Central memory CD8-positive, alpha-beta T cell (primary cell): ENCODE data around the gene AP3S2.
A peak's percentile ranks its signal among the peaks of the same experiment; 100 is the strongest.
"Not testable (repeated sequence)": the region's sequence is repeated elsewhere in the genome, so short reads cannot be mapped to it uniquely, and the experiment has no call there.

Experiments
- ATAC-seq: fragments of 150-1000 bp; cut with Tn5 transposase; replicated peaks from 2 replicates; pipeline ENCODE4 v1.10.0; 2022; ENCODE audit warnings: mild to moderate bottlenecking, moderate FRiP score, moderate number of reproducible peaks; ENCODE audit not compliant: poor library complexity, severe bottlenecking; ENCODE audit errors: extremely low read depth
- DNase-seq, 2 donors: peaks; one replicate each; pipeline ENCODE4 v3.0.0; 2021; ENCODE audit warnings: low spot score in 2 of 2
- H3K27ac Mint-ChIP-seq: one replicate; pipeline ENCODE4 v1.8.0; 2022; ENCODE audit warnings: low read depth, mild to moderate bottlenecking, moderate library complexity, mixed read lengths
- H3K27me3 Mint-ChIP-seq: one replicate; pipeline ENCODE4 v1.8.0; 2022; ENCODE audit warnings: mixed read lengths
- H3K36me3 Mint-ChIP-seq: one replicate; pipeline ENCODE4 v1.8.0; 2022; ENCODE audit warnings: mild to moderate bottlenecking, moderate library complexity, mixed read lengths; ENCODE audit not compliant: insufficient read depth
- H3K4me1 Mint-ChIP-seq: one replicate; pipeline ENCODE4 v1.8.0; 2022; ENCODE audit warnings: mixed read lengths
- H3K4me3 Mint-ChIP-seq: one replicate; pipeline ENCODE4 v1.8.0; 2022; ENCODE audit warnings: mild to moderate bottlenecking, moderate library complexity, mixed read lengths
- H3K9me3 Mint-ChIP-seq: one replicate; pipeline ENCODE4 v1.8.0; 2022; ENCODE audit warnings: mixed read lengths

The AP3S2 gene

DNA sequence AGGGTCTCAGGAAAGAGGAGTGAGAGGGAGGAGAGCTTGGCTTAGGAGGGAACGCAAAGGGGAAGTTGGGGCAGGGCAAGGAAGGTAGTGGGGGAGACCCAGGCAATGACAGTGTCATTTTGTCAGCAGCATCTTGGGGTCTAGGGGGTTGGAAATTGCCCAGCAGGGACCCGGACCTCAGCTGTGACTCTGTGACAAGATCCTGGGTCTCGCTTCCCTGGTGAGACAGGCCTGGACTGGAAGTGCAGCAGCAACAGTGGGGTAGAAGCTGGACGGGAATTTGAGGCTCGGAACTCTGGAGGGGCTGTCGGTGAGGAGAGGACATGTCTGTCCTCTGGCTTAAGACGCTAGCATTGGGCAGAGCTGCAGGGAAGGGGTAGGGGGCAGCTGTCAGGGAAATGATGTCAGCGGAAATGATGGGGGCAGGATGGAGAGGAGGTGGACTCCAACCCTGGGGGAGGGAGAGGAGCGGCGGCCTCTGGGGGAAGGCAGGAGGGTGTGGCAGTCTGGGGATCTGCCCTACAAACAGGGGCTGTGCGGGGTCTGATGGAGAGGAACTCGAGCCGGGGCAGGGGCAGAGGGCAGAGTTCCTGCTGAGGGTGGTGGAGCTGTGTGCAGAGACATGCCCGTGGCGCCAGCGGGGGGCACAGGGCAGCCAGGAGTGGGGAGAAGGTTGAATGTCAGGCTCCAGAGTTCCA lies 91.4 kb downstream of the AP3S2 start:
- ATAC-seq (no peak), DNase-seq (no peak)
- no peak overlapping the region for H3K27ac Mint-ChIP-seq
- H3K9me3 Mint-ChIP-seq: peaks cover under 1% of the 10 kb centered on the region
- no peaks in the 10 kb centered on the region for H3K4me1 Mint-ChIP-seq
- peaks cover 47% of the 10 kb centered on the region for H3K27me3 Mint-ChIP-seq
- no peak overlapping the region for H3K4me3 Mint-ChIP-seq
- H3K36me3 Mint-ChIP-seq: no peaks in the 10 kb centered on the region

DNA sequence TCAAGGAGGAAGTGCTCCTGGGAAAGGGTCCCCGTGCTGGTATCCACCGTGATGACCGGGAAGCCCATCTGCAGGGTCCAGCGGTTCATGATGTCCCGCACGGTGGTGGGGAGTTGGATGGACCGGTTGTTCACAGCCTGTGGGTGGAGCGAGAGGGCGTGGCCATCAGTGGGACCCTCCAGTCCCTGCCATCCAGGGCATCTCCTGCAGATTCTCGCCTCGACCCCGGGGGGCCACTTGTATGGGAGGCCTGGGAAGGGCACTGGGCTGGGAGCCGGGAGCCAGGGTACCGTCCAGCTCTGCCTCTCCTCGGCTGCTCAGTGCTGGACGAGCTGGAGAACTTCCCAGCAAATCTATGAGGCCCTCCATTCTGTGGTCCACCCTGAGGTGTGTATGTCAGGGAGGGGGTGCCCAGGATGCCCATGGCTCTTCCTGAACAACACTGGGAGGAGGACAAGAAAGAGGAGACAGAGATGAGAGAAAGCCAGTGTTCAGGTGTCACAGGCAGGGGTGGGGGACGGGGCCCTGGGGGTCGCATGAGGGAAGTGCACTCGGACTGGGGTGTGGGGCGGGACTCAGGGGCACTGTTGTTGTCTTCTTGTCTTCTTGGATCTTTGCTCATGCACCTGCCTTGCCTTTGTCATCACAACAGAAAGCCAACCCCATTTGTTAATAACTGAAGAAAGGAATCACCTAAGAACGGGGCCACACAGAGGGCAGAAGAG lies 92.2 kb downstream of the AP3S2 start:
- no peak for DNase-seq
- Mint-ChIP-seq H3K4me1 (no peaks in the 10 kb centered on the region), H3K4me3 (no peak overlapping the region), H3K27ac (no peak overlapping the region), H3K27me3 (peaks cover 47% of the 10 kb centered on the region), H3K9me3 (peaks cover 5% of the 10 kb centered on the region), H3K36me3 (no peaks in the 10 kb centered on the region)
- no peak for ATAC-seq

DNA sequence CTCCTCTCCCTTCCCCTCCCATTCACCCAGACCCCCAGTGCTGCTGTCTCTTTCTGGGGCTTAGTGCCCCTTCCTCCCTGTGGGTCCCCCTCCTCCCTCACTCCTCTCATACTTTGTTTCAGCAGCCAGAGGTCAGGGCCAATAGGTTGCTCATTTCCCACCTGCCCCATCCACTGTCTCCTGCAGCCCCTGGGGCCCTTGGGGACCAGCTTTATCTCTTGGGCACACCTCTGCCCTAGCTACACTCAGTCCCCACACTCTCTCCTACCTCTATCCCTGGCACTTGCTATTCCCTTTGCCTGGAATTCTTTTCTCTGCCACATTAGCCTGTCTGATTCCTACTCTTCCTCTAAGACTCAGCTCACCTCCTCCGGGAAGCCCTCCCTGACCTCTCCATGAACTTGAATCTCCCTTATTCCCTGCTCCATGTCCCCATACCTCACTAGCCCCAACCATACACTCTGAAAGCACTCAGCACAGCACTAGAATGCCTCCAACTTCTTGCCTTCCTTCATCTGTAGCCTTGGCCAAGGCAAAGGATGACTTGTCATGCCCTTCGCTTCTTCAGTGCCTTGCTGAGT lies 93.8 kb downstream of the AP3S2 start:
- H3K27ac Mint-ChIP-seq: no peak overlapping the region
- H3K27me3 Mint-ChIP-seq: peaks cover 45% of the 10 kb centered on the region
- no peaks in the 10 kb centered on the region for H3K4me1 Mint-ChIP-seq
- DNase-seq (no peak), ATAC-seq (no peak)
- no peaks in the 10 kb centered on the region for H3K36me3 Mint-ChIP-seq
- no peak overlapping the region for H3K4me3 Mint-ChIP-seq
- H3K9me3 Mint-ChIP-seq: peaks cover 5% of the 10 kb centered on the region

DNA sequence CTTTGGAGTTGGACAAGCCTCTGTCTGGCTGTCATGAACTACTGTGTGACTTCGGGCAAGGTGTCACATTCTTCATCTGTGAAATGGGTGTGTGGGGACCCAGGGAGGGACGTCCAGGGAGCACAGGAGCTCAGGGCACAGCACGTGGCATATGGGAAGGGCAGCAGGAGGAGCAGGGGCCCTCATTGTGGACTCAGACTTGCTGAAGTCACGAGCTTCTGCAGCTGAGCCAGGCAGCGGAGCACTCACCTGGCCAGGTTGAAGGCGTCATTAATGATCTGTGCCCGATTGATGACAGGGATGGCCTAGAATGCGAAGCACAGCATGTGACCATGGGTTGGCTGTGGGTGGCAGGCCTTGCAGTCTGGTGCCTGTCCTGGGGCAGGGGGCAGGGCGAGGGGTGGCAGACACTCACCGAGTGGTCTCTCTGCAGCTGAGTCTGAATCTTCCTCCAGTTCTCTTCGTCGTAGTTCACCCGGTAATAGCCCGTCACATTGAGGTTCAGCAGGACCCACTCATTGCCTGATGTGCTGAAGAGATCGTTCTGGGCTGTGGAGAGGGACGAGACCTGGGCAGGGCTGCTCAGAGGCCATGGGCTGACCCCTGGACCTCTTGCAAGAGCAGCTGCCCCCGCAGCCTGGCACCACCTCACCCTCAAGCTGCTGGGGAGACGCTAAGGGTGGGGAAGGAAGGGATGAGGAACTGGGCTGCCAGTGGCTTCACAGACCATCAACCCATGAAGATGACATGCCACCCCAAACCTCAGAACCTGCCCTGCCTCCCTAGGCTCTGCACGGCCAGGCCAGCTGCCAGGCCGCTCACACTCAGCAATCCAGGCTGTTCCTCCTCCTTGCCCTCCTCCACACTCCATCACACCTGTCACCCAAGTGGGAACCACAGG lies 94.5 kb downstream of the AP3S2 start:
- DNase-seq (no peak), ATAC-seq (no peak)
- H3K27me3 Mint-ChIP-seq: peaks cover 39% of the 10 kb centered on the region
- H3K4me3 Mint-ChIP-seq: no peak overlapping the region
- peaks cover 5% of the 10 kb centered on the region for H3K9me3 Mint-ChIP-seq
- no peak overlapping the region for H3K27ac Mint-ChIP-seq
- no peaks in the 10 kb centered on the region for H3K36me3 Mint-ChIP-seq
- H3K4me1 Mint-ChIP-seq: no peaks in the 10 kb centered on the region

DNA sequence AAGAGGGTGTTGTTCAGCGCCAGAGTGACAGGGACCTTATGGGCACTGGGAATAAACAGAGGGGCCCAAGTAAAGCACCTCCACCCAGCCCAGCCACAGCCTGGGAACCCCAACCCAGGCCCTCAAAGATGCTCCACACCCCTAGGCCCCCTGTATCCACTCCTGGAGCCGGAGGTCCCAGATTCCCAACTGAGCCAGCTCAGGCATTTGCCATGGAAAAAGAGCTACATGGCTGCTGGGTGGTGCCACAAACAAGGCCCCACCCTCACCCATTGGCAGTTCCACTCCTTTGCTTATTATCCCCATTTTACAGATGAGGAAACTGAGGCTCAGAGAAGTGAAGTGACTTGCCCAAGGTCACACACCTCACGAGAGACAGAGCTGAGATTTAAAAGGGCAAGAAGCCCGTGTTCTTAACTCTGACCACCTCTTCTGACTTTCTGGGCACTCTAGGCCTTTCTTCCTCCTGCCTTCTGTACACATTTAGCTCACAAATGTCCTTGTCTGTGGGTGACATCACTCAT lies 96.1 kb downstream of the AP3S2 start:
- Mint-ChIP-seq H3K4me3 (no peak overlapping the region), H3K4me1 (no peaks in the 10 kb centered on the region), H3K27ac (no peak overlapping the region), H3K27me3 (peaks cover 42% of the 10 kb centered on the region), H3K36me3 (no peaks in the 10 kb centered on the region), H3K9me3 (peaks cover 5% of the 10 kb centered on the region)
- no peak for ATAC-seq
- DNase-seq: no peak

DNA sequence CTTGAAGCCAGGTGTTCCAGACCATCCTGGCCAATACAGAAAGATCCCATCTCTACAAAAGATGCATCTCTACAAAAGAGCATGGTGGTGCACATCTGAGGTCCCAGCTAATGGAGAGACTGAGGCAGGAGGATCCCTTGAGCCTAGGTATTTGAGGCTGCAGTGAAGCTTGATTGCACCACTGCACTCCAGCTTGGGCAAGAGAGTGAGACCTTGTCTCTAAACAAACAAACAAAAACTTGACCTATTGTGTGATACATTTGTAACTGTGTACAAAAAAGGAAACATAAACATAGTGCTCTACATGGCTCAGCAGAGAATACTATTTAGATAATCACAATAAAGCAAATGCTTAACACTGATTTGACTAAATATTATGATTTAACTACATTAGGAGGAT lies 97.8 kb downstream of the AP3S2 start:
- H3K36me3 Mint-ChIP-seq: no peaks in the 10 kb centered on the region
- no peak for ATAC-seq

DNA sequence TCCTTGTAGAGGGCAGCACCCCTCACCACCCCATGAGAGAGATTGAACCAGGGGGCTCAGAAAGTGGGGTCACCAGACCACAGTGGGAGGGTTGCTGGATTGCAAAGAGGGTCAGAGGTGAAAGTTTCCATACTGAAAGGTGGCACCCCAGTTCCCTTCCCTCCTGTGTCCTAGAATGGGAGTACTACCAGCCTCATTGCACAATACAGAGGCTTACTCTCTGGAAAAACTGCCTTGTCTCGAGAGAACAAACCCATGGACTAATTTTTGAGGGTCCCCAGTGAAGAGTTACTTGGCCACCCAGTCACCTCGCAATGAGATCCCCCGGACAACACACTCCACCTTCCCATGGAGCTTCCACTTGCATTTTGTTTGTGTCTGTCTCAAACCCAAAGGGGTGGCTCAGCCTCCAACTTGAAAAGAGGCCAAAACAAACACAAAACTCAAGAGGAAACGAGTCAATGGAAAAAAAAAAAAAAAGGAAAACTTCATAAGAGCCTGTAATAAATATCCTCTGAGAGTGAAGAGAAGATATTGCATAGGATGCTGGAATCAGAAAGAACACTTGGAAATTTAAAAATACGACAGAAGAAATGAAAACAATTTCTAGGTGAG lies 99.1 kb downstream of the AP3S2 start:
- Mint-ChIP-seq H3K4me1 (no peaks in the 10 kb centered on the region), H3K9me3 (peaks cover 5% of the 10 kb centered on the region), H3K27ac (no peak overlapping the region), H3K36me3 (no peaks in the 10 kb centered on the region), H3K4me3 (no peak overlapping the region), H3K27me3 (peaks cover 31% of the 10 kb centered on the region)
- ATAC-seq (no peak), DNase-seq (no peak)

More for the DNA sequence above, 97.8 kb downstream of the AP3S2 start:
- H3K4me3 Mint-ChIP-seq: no peak overlapping the region
- no peak for DNase-seq
- peaks cover 5% of the 10 kb centered on the region for H3K9me3 Mint-ChIP-seq
- H3K4me1 Mint-ChIP-seq: no peaks in the 10 kb centered on the region
- peaks cover 31% of the 10 kb centered on the region for H3K27me3 Mint-ChIP-seq
- no peak overlapping the region for H3K27ac Mint-ChIP-seq

DNA sequence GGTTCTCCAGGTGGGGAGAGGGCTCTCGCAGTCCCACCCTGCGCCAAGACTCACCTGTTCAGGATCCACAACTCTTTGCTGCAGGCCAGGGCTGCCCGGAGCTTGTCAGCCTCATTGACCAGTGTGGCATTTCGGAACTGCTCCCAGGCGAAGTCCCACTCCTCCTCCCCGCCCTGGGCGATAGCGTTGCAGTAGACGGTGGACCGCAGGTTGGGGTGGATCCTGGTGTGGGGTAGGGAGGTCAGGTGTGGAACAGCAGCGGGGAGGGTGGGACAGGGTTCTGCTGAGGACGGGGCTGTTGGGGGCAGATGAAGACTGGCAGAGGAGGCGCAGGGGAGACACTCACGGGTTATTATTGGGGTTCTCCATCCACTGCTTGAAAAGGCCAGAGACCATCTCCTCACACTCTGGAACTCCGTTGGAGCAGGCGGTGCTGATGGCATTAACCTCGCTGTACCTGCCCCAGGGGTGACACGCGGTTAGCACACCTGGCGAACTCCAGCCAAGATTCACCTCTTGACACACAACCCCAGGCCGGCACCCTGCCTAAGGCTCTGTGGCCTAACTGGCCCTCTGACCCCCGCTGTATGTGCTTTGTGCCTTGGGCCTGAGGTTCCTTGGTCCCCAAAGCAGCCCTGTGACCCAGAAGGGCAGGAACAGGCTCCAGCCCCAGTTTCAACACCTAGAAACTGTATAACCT lies 101.5 kb downstream of the AP3S2 start:
- H3K36me3 Mint-ChIP-seq: no peaks in the 10 kb centered on the region

DNA sequence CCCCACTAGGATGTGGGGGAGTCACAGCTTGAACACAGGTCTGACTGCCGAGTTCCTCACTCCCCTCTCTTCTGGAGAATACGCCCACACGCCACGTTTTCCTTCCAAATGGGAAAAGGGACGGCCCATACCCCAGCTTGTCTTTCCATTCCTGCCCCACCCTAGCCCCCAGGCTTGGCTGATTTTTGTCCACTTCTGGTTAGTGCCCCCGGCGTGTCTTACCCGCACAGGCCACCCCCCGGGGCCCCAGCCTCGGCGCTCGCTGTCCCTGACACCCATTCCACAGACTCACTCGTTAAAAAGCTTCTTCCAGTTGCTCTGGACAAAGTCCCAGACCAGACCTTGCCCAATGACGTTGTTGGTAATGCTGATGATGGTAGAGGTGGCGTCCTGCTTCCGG lies 103.1 kb downstream of the AP3S2 start:
- Mint-ChIP-seq H3K4me3 (no peak overlapping the region), H3K27ac (peak overlapping the region; percentile 25), H3K27me3 (peaks cover 35% of the 10 kb centered on the region), H3K9me3 (no peaks in the 10 kb centered on the region), H3K36me3 (no peaks in the 10 kb centered on the region), H3K4me1 (no peaks in the 10 kb centered on the region)
- ATAC-seq (no peak), DNase-seq (no peak)

More for the DNA sequence above, 101.5 kb downstream of the AP3S2 start:
- ATAC-seq (no peak), DNase-seq (no peak)
- no peak overlapping the region for H3K4me3 Mint-ChIP-seq
- no peak overlapping the region for H3K27ac Mint-ChIP-seq
- H3K4me1 Mint-ChIP-seq: no peaks in the 10 kb centered on the region
- H3K27me3 Mint-ChIP-seq: peaks cover 35% of the 10 kb centered on the region
- peaks cover 3% of the 10 kb centered on the region for H3K9me3 Mint-ChIP-seq

DNA sequence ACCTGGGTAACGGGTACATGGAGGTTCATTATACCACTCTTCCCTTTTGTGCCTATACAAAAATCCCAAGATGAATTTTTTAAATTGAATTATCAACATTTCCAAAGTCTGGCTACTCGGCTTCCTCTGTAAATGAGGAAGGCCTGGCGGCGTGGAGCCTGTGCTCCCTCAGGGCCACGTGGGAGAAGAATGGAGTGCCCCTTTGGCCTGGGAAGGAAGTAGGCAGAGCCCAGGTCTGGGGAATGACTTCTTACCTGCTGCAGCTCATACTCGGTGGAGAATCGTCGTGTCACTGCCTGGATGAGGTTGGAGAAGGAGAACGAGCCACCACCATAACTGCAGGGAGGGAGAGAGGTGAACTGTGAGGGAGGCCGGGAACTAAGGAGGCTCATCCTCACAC lies 103.6 kb downstream of the AP3S2 start:
- Mint-ChIP-seq H3K9me3 (no peaks in the 10 kb centered on the region), H3K36me3 (no peaks in the 10 kb centered on the region), H3K27me3 (peaks cover 35% of the 10 kb centered on the region), H3K27ac (peak overlapping the region; percentile 25), H3K4me3 (no peak overlapping the region), H3K4me1 (no peaks in the 10 kb centered on the region)
- DNase-seq (no peak), ATAC-seq (no peak)

DNA sequence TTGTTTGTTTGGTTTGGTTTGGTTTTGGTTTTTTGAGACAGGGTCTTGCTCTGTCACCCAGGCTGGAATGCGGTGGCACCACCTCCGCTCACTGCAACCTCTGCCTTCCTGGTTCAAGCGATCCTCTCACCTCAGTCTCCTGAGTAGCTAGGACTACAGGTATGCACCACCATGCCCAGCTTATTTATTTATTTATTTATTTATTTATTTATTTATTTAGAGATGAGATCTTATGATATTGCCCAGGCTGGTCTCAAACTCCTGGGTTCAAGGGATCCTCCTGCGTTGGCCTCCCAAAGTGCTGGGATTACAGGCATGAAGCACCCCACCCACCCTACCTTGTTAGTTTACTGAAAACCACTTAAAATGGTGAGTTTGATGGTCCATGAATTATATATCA lies 105.2 kb downstream of the AP3S2 start:
- not testable (repeated sequence) for ATAC-seq, H3K4me3 Mint-ChIP-seq, DNase-seq, H3K27ac Mint-ChIP-seq, H3K9me3 Mint-ChIP-seq, H3K4me1 Mint-ChIP-seq, H3K36me3 Mint-ChIP-seq
- H3K27me3 Mint-ChIP-seq: peaks cover 35% of the 10 kb centered on the region
